GM06990 (cell line): ENCODE measurements around the gene U2SURP.

Experiments used
- DNase-seq: peaks from one replicate; pipeline ENCODE4 v3.0.0-alpha.2; 2011; ENCODE audit not compliant: insufficient read length; ENCODE audit errors: extremely low read depth
- H3K27me3 ChIP-seq: replicated peaks from 2 replicates; pipeline ENCODE4 v1.6.0; 2011; ENCODE audit warnings: low read length; ENCODE audit not compliant: control insufficient read depth, insufficient read depth
- H3K36me3 ChIP-seq: 2 replicates; pipeline ENCODE4 v1.5.1; 2011; ENCODE audit warnings: low read length; ENCODE audit not compliant: control insufficient read depth, insufficient read depth
- H3K4me3 ChIP-seq: replicated peaks from 2 replicates; pipeline ENCODE4 v1.5.1; 2011; ENCODE audit warnings: low read depth, mild to moderate bottlenecking, control low read depth, low read length
- CTCF ChIP-seq: IDR thresholded peaks from 2 replicates; pipeline ENCODE4 v1.5.1; 2011; ENCODE audit warnings: low read length, control low read depth, mild to moderate bottlenecking, inconsistent platforms; ENCODE audit not compliant: insufficient read depth, poor library complexity, severe bottlenecking

U2SURP gene

GRCh38 chr3:143109861-143110260 lies 108.5 kb downstream of the U2SURP start:
- no peak overlapping the region for H3K4me3 ChIP-seq
- no peaks in the 10 kb centered on the region for H3K27me3 ChIP-seq
- TF ChIP-seq CTCF = no peak
- no peak for DNase-seq
- no peaks in the 10 kb centered on the region for H3K36me3 ChIP-seq
